ENCODE data around the gene CPNE9. TPM values are rescaled to one million over a fixed set of nuclear protein-coding genes. Genes with fewer than 3 reads are reported as not detected.

CPNE9 gene
- total and polyA plus RNA-seq, 2 of the 8 experiments (the other 6 are each of a cell fraction or from before 2014, with no cell fraction given): 4.8 to 6.0 TPM

- no peak overlapping the region for H2AFZ ChIP-seq (ENCODE audit: low read length)
- H3K36me3 ChIP-seq (ENCODE audit: control insufficient read depth in 2 of 4, insufficient read depth in 4 of 4, low read length in 3 of 4): peaks cover 0 to 3% (median under 1%) of the 10 kb centered on the region in 4 experiments; a peak in 2 of 8 replicates
- H2BK120ac ChIP-seq (replicated peaks; ENCODE audit: low read depth, low read length): no peak overlapping the region
- H3K4me3 ChIP-seq (ENCODE audit: extremely low read depth in 1 of 4, insufficient read depth in 2 of 4, low read depth in 3 of 4, low read length in 4 of 4): no peak overlapping the region
- ChIA-PET POLR2A (ENCODE audit: partially characterized antibody) (no interaction called here), CTCF (ENCODE audit: partially characterized antibody) (interaction anchor here (0.7 to 7.7 kb wide), 5 partner anchors 30 to 1128 kb away, joined by 3 to 48 read pairs (median 14); no protein-coding TSS in a partner anchor)
- no peak overlapping the region for H3K56ac ChIP-seq (replicated peaks; ENCODE audit: insufficient read length, low read depth, low read length)
- peaks cover 0 to 2% of the 10 kb centered on the region in 2 experiments for H4K20me1 ChIP-seq (replicated peaks in 1 of 2; ENCODE audit: control insufficient read depth in 1 of 2, insufficient read depth in 2 of 2, low read length in 2 of 2)
- no peak overlapping the region for H3K23ac ChIP-seq (ENCODE audit: insufficient read length)
- no peak overlapping the region for H2BK5ac ChIP-seq (ENCODE audit: low read depth, low read length)
- H3K18ac ChIP-seq (ENCODE audit: extremely low read depth, low read length): no peak overlapping the region
- no peak overlapping the region for H4K8ac ChIP-seq (ENCODE audit: extremely low read depth, insufficient read depth, low read length)
- no peak overlapping the region for H3K14ac ChIP-seq (ENCODE audit: insufficient read length)
- H3K79me1 ChIP-seq (ENCODE audit: low read depth, low read length): no peaks in the 10 kb centered on the region
- H2BK12ac ChIP-seq (ENCODE audit: low read depth, low read length): no peak overlapping the region
- no peak overlapping the region for H2AK5ac ChIP-seq (ENCODE audit: low read depth, low read length)
- H3K9ac ChIP-seq (replicated peaks in 1 of 4; ENCODE audit: extremely low read depth in 1 of 4, low read depth in 3 of 4, low read length in 3 of 4): no peak overlapping the region
- no peaks in the 10 kb centered on the region for H3K23me2 ChIP-seq (ENCODE audit: low read depth, low read length)
- DNase-seq (ENCODE audit: low read depth in 1 of 2, low spot score in 2 of 2) (no peak), FAIRE-seq (no peak)
- H3K9me3 ChIP-seq (ENCODE audit: insufficient read depth in 2 of 2, low read depth in 1 of 2, low read length in 1 of 2): no peaks in the 10 kb centered on the region
- no peaks in the 10 kb centered on the region; a peak in 2 of 7 replicates for H3K27me3 ChIP-seq (replicated peaks in 1 of 4; ENCODE audit: control insufficient read depth in 3 of 4, extremely low read depth in 1 of 4, insufficient read depth in 3 of 4, low read length in 3 of 4)
- H3K79me2 ChIP-seq (ENCODE audit: control insufficient read depth in 1 of 2, insufficient read depth in 2 of 2, low read length in 2 of 2): no peaks in the 10 kb centered on the region
- 89% methylated on average over 5 of the region's 5 CpGs; no CpG with 5 or more reads in 1 of the 2 experiments for WGBS, 2 experiments (ENCODE audit: extremely low coverage in 1 of 2, insufficient coverage in 1 of 2, insufficient read length in 1 of 2, insufficient replicate concordance in 2 of 2, low coverage in 1 of 2, low lambda C conversion rate in 2 of 2, missing lambda C conversion rate in 1 of 2)
- no peak overlapping the region for H3K4ac ChIP-seq (replicated peaks; ENCODE audit: insufficient read length, low read depth, low read length)
- no peak overlapping the region for H2BK15ac ChIP-seq (ENCODE audit: low read length)
- H3K27ac ChIP-seq (ENCODE audit: low read depth, low read length): no peak overlapping the region
- H4K5ac ChIP-seq (ENCODE audit: insufficient read length, low read depth, low read length): no peak overlapping the region
- H4K91ac ChIP-seq (replicated peaks; ENCODE audit: insufficient read length, low read length): no peak overlapping the region
- H3K4me2 ChIP-seq (ENCODE audit: insufficient read depth in 1 of 2, low read depth in 2 of 2, low read length in 2 of 2): no peak overlapping the region
- no peak overlapping the region for H2BK20ac ChIP-seq (ENCODE audit: low read length)
- H3K4me1 ChIP-seq (replicated peaks in 1 of 4; ENCODE audit: control insufficient read depth in 3 of 4, insufficient read depth in 4 of 4, low read length in 3 of 4): no peaks in the 10 kb centered on the region
- TF ChIP-seq SP1 (IDR thresholded peaks at IDR 0.05; ENCODE audit: low read depth, low read length) (no peak), NANOG (IDR thresholded peaks at IDR 0.05; ENCODE audit: insufficient read depth, low read depth, low read length, poor library complexity, severe bottlenecking) (no peak), CHD2 (IDR thresholded peaks at IDR 0.05; ENCODE audit: low read length) (no peak), TAF7 (optimal IDR thresholded peaks at IDR 0.05; ENCODE audit: borderline replicate concordance, low read depth, low read length) (no peak), EGR1 (IDR thresholded peaks at IDR 0.05; ENCODE audit: borderline replicate concordance, low read depth, low read length) (no peak), GABPA (IDR thresholded peaks at IDR 0.05; ENCODE audit: borderline replicate concordance, insufficient read depth, low read length) (no peak), SP2 (IDR thresholded peaks at IDR 0.05; ENCODE audit: low read length) (no peak), CEBPB (IDR thresholded peaks at IDR 0.05; ENCODE audit: low read depth, low read length) (no peak), CBX8 (IDR thresholded peaks at IDR 0.05; ENCODE audit: borderline replicate concordance, low read depth, low read length) (no peak), HDAC6 (IDR thresholded peaks at IDR 0.05; ENCODE audit: low read depth, low read length) (no peak), RAD21 (IDR thresholded peaks at IDR 0.05 in 1 of 2, conservative IDR thresholded peaks at IDR 0.05 in 1 of 2; ENCODE audit: low read depth in 2 of 2, low read length in 2 of 2) (no peak), CREB1 (IDR thresholded peaks at IDR 0.05) (no peak), ATF3 (IDR thresholded peaks at IDR 0.05; ENCODE audit: insufficient read depth, low read depth, low read length) (no peak)
Measured at GRCh38 chr3:9696480-9697220, 7.0 kb upstream of the CPNE9 start.
